Fibroblast of lung (primary cell): Measurements from ENCODE around the gene AGAP1. TPM values are rescaled to one million over a fixed set of nuclear protein-coding genes. Genes with fewer than 3 reads are reported as not detected.
A peak's percentile ranks its signal among the peaks of the same experiment; 100 is the strongest.

Experiments
- DNase-seq, 2 donors: peaks; one replicate each; pipeline versions ENCODE4 v3.0.0 to v3.0.0-alpha.2; 2010; ENCODE audit warnings: low read depth in 2 of 2
- H2AFZ ChIP-seq: 2 replicates; pipeline ENCODE4 v1.5.1; 2012; ENCODE audit warnings: low read length, control low read depth, inconsistent platforms
- H3K27ac ChIP-seq: 2 replicates; pipeline ENCODE4 v1.5.1; 2011; ENCODE audit warnings: low read length, control low read depth; ENCODE audit not compliant: insufficient read depth
- H3K27me3 ChIP-seq: 2 replicates; pipeline ENCODE4 v1.5.1; 2011; ENCODE audit warnings: mild to moderate bottlenecking, low read length; ENCODE audit not compliant: control insufficient read depth, insufficient read depth
- H3K36me3 ChIP-seq: 2 replicates; pipeline ENCODE4 v1.5.1; 2011; ENCODE audit warnings: low read length; ENCODE audit not compliant: control insufficient read depth, insufficient read depth
- H3K4me1 ChIP-seq: 2 replicates; pipeline ENCODE4 v1.5.1; 2011; ENCODE audit warnings: low read length; ENCODE audit not compliant: control insufficient read depth, insufficient read depth; ENCODE audit errors: extremely low read depth
- H3K4me2 ChIP-seq: 2 replicates; pipeline ENCODE4 v1.5.1; 2011; ENCODE audit warnings: low read length, control low read depth; ENCODE audit not compliant: insufficient read depth; ENCODE audit errors: extremely low read depth
- H3K4me3 ChIP-seq, 4 experiments: fragments of 200-600 bp in 1 of 4; sonication (generic) in 1 of 4; replicated peaks in 1 of 4; 2 replicates each; pipeline ENCODE4 v1.5.1; 2011 to 2016; ENCODE audit warnings: low read length in 4 of 4, low read depth in 3 of 4, mild to moderate bottlenecking in 3 of 4, control low read depth in 2 of 4, inconsistent platforms in 1 of 4, mixed read lengths in 1 of 4; ENCODE audit not compliant: insufficient read depth in 1 of 4; ENCODE audit errors: control extremely low read depth in 1 of 4
- H3K79me2 ChIP-seq: 2 replicates; pipeline ENCODE4 v1.5.1; 2012; ENCODE audit warnings: mild to moderate bottlenecking, low read length, inconsistent platforms; ENCODE audit not compliant: control insufficient read depth, insufficient read depth
- H3K9ac ChIP-seq: 2 replicates; pipeline ENCODE4 v1.5.1; 2011; ENCODE audit warnings: mild to moderate bottlenecking, low read length, control low read depth; ENCODE audit not compliant: insufficient read depth
- H3K9me3 ChIP-seq: 2 replicates; pipeline ENCODE4 v1.5.1; 2012; ENCODE audit warnings: low read depth, low read length; ENCODE audit not compliant: control insufficient read depth, insufficient read depth
- H4K20me1 ChIP-seq: 2 replicates; pipeline ENCODE4 v1.5.1; 2011; ENCODE audit warnings: low read length; ENCODE audit not compliant: control insufficient read depth, insufficient read depth; ENCODE audit errors: extremely low read depth
- CTCF ChIP-seq, 2 donors: IDR thresholded peaks in 1 of 2; conservative IDR thresholded peaks in 1 of 2; 1 replicate in 1 of 2; 2 replicates in 1 of 2; pipeline ENCODE4 v1.5.1; 2011 to 2012; ENCODE audit warnings: low read length in 2 of 2, control low read depth in 1 of 2, inconsistent platforms in 1 of 2, low read depth in 1 of 2, mild to moderate bottlenecking in 1 of 2
- EZH2 ChIP-seq: IDR thresholded peaks from 2 replicates; pipeline ENCODE4 v1.5.1; 2012; ENCODE audit warnings: low read length, control low read depth, mild to moderate bottlenecking; ENCODE audit errors: missing control alignments
- polyA plus RNA-seq, 2 donors: library from polyadenylated mRNA; depleted of rRNA in 1 of 2; stranded (reverse) in 1 of 2; unstranded in 1 of 2; fragments of >200 nt; gene quantifications; 2 replicates each; pipeline ENCODE4 v1.2.1, GENCODE V29; 2011 to 2012; ENCODE audit warnings: missing spikeins in 1 of 2
- total RNA-seq: library from RNA; depleted of rRNA; stranded (reverse); fragments of >200 nt; gene quantifications from 2 replicates; pipeline ENCODE4 v1.2.1, GENCODE V29; 2014

The AGAP1 gene
- total and polyA plus RNA-seq, 2 donors (not counting 1 experiment from before 2014, with no cell fraction given): 10.6 to 14.0 TPM

DNA sequence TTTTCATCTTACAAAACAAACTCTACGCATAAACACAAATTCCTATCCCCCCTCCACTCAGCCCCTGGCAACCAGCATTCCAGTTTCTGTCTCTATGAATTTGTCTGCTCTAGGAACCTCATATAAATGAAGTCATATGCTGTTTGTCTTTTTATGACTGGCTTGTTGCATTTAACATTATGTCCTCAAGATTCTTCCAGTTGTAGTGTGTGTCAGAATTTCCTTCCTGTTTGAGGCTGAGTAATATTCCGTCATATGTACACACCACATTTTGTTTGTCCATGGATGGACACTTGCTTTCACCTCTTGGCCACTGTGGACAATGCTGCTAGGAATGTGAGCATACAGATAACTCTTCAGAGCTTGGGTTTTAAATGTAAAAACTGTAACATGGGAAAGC, 402.2 kb downstream of the AGAP1 start:
- Histone ChIP-seq H3K79me2 (no peaks in the 10 kb centered on the region), H3K27me3 (no peaks in the 10 kb centered on the region), H3K9ac (no peak overlapping the region), H3K4me2 (no peak overlapping the region), H4K20me1 (no peaks in the 10 kb centered on the region), H3K4me1 (no peaks in the 10 kb centered on the region), H3K4me3 (no peak overlapping the region), H3K9me3 (no peaks in the 10 kb centered on the region), H3K27ac (no peak overlapping the region), H2AFZ (no peak overlapping the region), H3K36me3 (no peaks in the 10 kb centered on the region)
- no peak for TF ChIP-seq EZH2
- no peak for TF ChIP-seq CTCF (conservative IDR thresholded peaks at IDR 0.05 in 1 of 2, IDR thresholded peaks at IDR 0.05 in 1 of 2; ENCODE audit: low read depth in 1 of 2, low read length in 2 of 2)
- DNase-seq: no peak

- H3K4me1 ChIP-seq: no peaks in the 10 kb centered on the region
- H3K79me2 ChIP-seq: no peaks in the 10 kb centered on the region
- no peaks in the 10 kb centered on the region for H3K27me3 ChIP-seq
- no peak for DNase-seq
- TF ChIP-seq EZH2 (no peak), CTCF (conservative IDR thresholded peaks at IDR 0.05 in 1 of 2, IDR thresholded peaks at IDR 0.05 in 1 of 2; ENCODE audit: low read depth in 1 of 2, low read length in 2 of 2) (no peak)
- H3K36me3 ChIP-seq: no peaks in the 10 kb centered on the region
- no peaks in the 10 kb centered on the region for H3K9me3 ChIP-seq
- no peaks in the 10 kb centered on the region for H4K20me1 ChIP-seq
- no peak overlapping the region for H3K27ac ChIP-seq
- no peak overlapping the region for H2AFZ ChIP-seq
- no peak overlapping the region for H3K4me2 ChIP-seq
- H3K4me3 ChIP-seq: no peak overlapping the region
- no peak overlapping the region for H3K9ac ChIP-seq
Observed at GRCh38 chr2:235897992-235898391, 404.1 kb downstream of the AGAP1 start.

DNA sequence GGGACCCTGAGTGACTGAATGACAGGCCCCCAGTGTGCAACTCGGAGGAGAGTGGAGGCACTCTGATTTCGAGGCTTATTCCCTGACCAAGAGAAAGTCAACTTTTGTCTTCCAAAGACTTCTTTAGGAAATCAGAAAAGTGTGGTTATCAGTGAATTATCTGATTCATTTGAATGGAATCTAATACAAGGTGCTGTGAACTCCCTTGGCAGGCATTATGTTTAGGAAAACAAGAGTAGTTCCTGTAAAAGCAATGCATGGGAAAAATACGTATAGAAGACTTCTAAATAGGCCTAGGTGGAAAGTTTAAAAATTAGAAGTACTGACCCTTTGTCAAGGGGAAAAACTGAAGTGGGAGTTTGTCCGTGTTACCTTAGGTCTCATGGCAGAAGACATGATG, 404.9 kb downstream of the AGAP1 start:
- TF ChIP-seq EZH2 (no peak), CTCF (conservative IDR thresholded peaks at IDR 0.05 in 1 of 2, IDR thresholded peaks at IDR 0.05 in 1 of 2; ENCODE audit: low read depth in 1 of 2, low read length in 2 of 2) (no peak)
- H3K4me3 ChIP-seq: no peak overlapping the region
- H2AFZ ChIP-seq: no peak overlapping the region
- no peak overlapping the region for H3K9ac ChIP-seq
- no peaks in the 10 kb centered on the region for H3K79me2 ChIP-seq
- H3K9me3 ChIP-seq: no peaks in the 10 kb centered on the region
- no peaks in the 10 kb centered on the region for H3K4me1 ChIP-seq
- DNase-seq: peak in 1 of 2 donors; percentile 28
- H3K36me3 ChIP-seq: no peaks in the 10 kb centered on the region
- no peak overlapping the region for H3K4me2 ChIP-seq
- H3K27ac ChIP-seq: no peak overlapping the region
- H4K20me1 ChIP-seq: no peaks in the 10 kb centered on the region
- H3K27me3 ChIP-seq: no peaks in the 10 kb centered on the region
